ENCODE data around the gene PTGFR.

Gene PTGFR

DNA sequence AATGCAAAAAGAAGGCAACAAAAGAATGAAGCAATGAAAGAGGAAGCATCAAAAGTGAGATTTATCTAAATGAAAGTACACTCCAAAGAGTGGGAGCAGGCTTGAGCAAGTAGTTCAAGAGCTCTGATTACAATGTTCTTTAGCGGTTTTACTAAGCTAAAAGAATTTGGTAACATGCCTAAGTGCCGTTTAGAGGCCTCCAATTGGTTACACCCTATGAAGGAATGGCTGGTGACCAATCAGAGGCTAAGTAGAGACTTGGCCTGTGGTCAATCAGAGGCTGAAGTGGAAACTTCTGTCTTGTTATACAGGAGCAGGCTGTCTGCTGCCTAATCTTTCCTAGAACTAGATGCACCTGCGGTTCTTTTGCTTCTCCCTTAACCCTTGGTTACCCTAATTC is 59.1 kb downstream of the PTGFR start:
- no peak for TF ChIP-seq CTCF (conservative IDR thresholded peaks at IDR 0.05; ENCODE audit: low read depth, low read length)
- no peak for DNase-seq (ENCODE audit: low read depth)
- no peak overlapping the region for H3K4me3 ChIP-seq (ENCODE audit: low read length)

DNA sequence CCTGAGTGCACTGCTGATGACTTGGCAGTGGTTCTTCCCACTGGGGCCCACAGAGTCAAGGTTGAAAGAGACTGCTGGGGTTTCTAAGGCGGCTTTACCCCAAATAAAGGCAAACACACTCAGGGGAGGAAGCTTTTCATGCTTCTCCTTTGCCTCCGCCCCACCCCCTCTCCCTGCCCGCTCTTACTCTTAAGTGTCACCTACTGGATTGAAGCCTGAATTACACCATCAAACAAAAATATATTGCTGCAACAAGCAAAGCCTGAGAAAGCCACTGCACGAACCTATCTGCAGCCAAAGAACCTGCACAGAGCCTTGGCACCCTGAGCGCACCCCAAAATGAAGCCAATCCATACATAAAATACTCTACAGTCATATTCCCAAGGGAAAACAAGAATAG is 63.1 kb downstream of the PTGFR start:
- no peak for TF ChIP-seq CTCF (conservative IDR thresholded peaks at IDR 0.05; ENCODE audit: low read depth, low read length)
- no peak for DNase-seq (ENCODE audit: low read depth)

DNA sequence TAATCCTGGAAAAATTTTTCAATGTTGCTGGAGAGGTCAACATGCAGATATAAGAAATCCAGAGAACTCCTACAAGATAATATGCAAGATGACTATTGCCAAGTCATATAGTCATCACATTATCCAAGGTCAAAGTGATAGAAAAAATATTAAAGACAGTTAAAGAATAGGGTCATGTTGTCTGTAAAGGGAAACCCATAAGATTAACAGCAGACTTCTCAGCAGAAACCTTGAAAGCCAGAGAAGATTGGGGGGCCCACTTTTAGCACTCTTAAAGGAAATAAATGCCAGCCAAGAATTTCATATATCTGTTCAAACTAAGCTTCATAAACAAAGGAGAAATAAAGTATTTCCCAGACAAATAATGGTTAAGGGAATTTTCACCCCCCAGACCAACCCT is 64.1 kb downstream of the PTGFR start:
- no peak overlapping the region for H3K4me3 ChIP-seq (ENCODE audit: low read length)
- no peak for DNase-seq (ENCODE audit: low read depth)
- no peak for TF ChIP-seq CTCF (conservative IDR thresholded peaks at IDR 0.05; ENCODE audit: low read depth, low read length)

More for the DNA sequence above, 63.1 kb downstream of the PTGFR start:
- H3K4me3 ChIP-seq (ENCODE audit: low read length) = no peak overlapping the region

DNA sequence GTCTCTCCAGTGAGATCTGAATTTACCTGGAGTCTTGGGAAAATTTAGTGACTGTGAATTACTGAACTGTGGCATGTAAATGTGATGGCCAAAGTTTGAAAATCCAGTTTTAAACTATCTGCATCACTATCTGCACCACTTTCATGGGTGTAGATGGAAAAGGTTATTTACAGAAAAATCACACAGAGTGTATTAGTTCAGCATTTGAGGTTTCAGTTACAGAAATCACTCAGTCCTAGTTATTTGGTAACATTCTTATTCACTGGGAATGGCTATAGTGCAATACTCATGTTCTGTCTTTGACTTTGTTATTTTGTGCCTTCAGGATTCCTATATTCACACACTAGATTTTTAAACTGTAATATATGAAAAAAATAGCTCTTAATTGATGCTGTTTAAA is 68.9 kb downstream of the PTGFR start:
- TF ChIP-seq CTCF (conservative IDR thresholded peaks at IDR 0.05; ENCODE audit: low read depth, low read length) = no peak
- no peak overlapping the region for H3K4me3 ChIP-seq (ENCODE audit: low read length)
- DNase-seq (ENCODE audit: low read depth) = no peak

GRCh38 chr1:78560811-78561210 is 70.0 kb downstream of the PTGFR start:
- H3K4me3 ChIP-seq (ENCODE audit: low read length) = no peak overlapping the region
- DNase-seq (ENCODE audit: low read depth) = no peak
- TF ChIP-seq CTCF (conservative IDR thresholded peaks at IDR 0.05; ENCODE audit: low read depth, low read length) = no peak

DNA sequence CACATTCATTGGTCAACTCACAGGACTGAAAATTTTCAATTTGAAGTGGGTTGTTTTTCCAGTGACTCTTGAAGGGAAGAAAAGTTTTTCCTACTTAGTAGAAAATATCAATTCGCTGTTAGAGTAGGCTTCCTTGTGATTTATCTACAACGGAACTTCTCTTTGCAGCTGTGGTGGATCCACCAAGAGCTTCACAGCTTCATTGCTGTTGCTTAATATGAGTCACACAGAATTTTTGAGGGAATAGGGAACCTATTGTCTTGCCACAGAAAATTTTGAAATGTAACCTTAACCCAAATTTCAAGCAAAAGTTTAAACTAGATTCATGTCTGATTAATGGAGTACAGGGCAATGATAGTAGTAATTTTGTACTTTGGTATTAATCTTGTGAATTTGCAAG is 71.1 kb downstream of the PTGFR start:
- no peak for DNase-seq (ENCODE audit: low read depth)
- H3K4me3 ChIP-seq (ENCODE audit: low read length) = no peak overlapping the region
- no peak for TF ChIP-seq CTCF (conservative IDR thresholded peaks at IDR 0.05; ENCODE audit: low read depth, low read length)

- H3K4me3 ChIP-seq (ENCODE audit: low read length) = no peak overlapping the region
- no peak for DNase-seq (ENCODE audit: low read depth)
- TF ChIP-seq CTCF (conservative IDR thresholded peaks at IDR 0.05; ENCODE audit: low read depth, low read length) = no peak
Observed at GRCh38 chr1:78565393-78565792, 74.6 kb downstream of the PTGFR start.
